Measurements from ENCODE around the gene USB1.
"Not testable (repeated sequence)": the region's sequence is repeated elsewhere in the genome, so short reads cannot be mapped to it uniquely, and the experiment has no call there.

USB1 gene

GRCh38 chr16:57998992-57999365 is 2.2 kb upstream of the USB1 start:
- Histone ChIP-seq H3K36me3 (ENCODE audit: control insufficient read depth, insufficient read depth, low read length) (no peaks in the 10 kb centered on the region), H3K9me3 (ENCODE audit: control insufficient read depth, low read length) (no peaks in the 10 kb centered on the region), H3K4me1 (ENCODE audit: control insufficient read depth, insufficient read depth, low read length) (peaks cover 25% of the 10 kb centered on the region), H3K9ac (ENCODE audit: low read length) (no peak overlapping the region), H3K4me3 (ENCODE audit: low read length) (no peak overlapping the region), H3K27me3 (ENCODE audit: control insufficient read depth, insufficient read depth, low read length) (no peaks in the 10 kb centered on the region)

- Histone ChIP-seq H3K36me3 (ENCODE audit: control insufficient read depth, insufficient read depth, low read length) (no peaks in the 10 kb centered on the region), H3K9me3 (ENCODE audit: control insufficient read depth, low read length) (no peaks in the 10 kb centered on the region), H3K9ac (ENCODE audit: low read length) (peak overlapping the region; percentile 75), H3K4me1 (ENCODE audit: control insufficient read depth, insufficient read depth, low read length) (peaks cover 25% of the 10 kb centered on the region), H3K4me3 (ENCODE audit: low read length) (no peak overlapping the region), H3K27me3 (ENCODE audit: control insufficient read depth, insufficient read depth, low read length) (no peaks in the 10 kb centered on the region)
These were observed 1.7 kb upstream of the USB1 start for GRCh38 chr16:57999366-57999970.

- peaks cover 25% of the 10 kb centered on the region for H3K4me1 ChIP-seq (ENCODE audit: control insufficient read depth, insufficient read depth, low read length)
- no peaks in the 10 kb centered on the region for H3K27me3 ChIP-seq (ENCODE audit: control insufficient read depth, insufficient read depth, low read length)
- no peaks in the 10 kb centered on the region for H3K36me3 ChIP-seq (ENCODE audit: control insufficient read depth, insufficient read depth, low read length)
- no peaks in the 10 kb centered on the region for H3K9me3 ChIP-seq (ENCODE audit: control insufficient read depth, low read length)
- peak within 1 kb of the TSS; percentile 94 for H3K4me3 ChIP-seq (ENCODE audit: low read length)
- H3K9ac ChIP-seq (ENCODE audit: low read length) = peak within 1 kb of the TSS; percentile 84
These were observed 1.1 kb upstream of the USB1 start, which contains the start of gene ZNF319 for GRCh38 chr16:57999971-58000705. Gene ZNF319 (minus strand): TSS chr16:58000672. CDS start chr16:57998265, 2,407 bp downstream.

DNA sequence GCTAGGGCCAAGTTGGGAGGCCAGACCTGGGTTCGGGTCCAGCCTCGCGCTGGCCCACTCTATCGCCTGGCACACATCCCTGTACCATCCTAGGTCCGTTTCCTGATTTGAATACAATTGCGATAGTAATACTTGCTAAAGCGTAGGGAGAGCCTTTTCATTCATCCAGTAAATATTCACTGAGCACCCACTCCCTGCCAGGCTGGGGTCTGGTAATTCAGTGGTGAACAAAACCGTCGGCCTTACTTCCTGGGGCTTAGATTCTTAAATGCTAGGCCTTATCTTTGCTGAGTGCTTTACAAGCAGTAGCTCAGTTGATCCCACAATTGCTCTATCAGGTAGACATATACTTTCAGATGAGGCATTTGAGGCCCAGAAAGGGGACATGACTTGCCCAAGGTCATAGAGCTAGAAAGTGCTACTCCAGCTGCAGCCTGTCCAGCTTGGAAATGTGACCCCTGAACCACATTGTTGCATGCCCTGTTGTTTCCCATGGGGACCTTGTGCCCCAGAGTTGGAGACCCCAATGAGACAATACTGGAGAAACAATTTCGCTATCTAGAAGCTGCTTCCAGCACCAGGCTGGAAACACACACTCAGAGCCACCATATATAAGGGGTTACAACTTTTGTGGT is 691 bp downstream of the USB1 start:
- no peak overlapping the region for H3K4me3 ChIP-seq (ENCODE audit: low read length)

DNA sequence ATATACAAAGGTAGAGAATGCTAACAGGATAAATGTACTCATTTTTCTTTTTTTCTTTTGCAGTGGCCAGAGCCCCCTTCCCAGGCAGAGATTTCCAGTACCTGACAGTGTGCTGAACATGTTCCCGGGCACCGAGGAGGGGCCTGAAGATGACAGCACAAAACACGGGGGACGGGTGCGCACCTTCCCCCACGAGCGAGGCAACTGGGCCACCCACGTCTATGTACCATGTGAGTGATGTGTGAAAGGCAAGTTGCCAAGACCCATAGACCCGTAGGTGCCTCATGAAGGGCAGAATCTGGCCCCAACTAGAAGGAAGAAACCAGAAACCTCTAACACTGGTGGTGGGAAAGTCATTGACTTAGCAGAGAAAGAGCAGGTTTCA is 1.2 kb downstream of the USB1 start:
- H3K9ac ChIP-seq (ENCODE audit: low read length) = no peak overlapping the region
- H3K9me3 ChIP-seq (ENCODE audit: control insufficient read depth, low read length) = no peaks in the 10 kb centered on the region
- H3K4me1 ChIP-seq (ENCODE audit: control insufficient read depth, insufficient read depth, low read length) = peaks cover 25% of the 10 kb centered on the region
- no peaks in the 10 kb centered on the region for H3K27me3 ChIP-seq (ENCODE audit: control insufficient read depth, insufficient read depth, low read length)
- H3K4me3 ChIP-seq (ENCODE audit: low read length) = no peak overlapping the region
- no peaks in the 10 kb centered on the region for H3K36me3 ChIP-seq (ENCODE audit: control insufficient read depth, insufficient read depth, low read length)

More for the DNA sequence above, 691 bp downstream of the USB1 start:
- Histone ChIP-seq H3K36me3 (ENCODE audit: control insufficient read depth, insufficient read depth, low read length) (no peaks in the 10 kb centered on the region), H3K9me3 (ENCODE audit: control insufficient read depth, low read length) (no peaks in the 10 kb centered on the region), H3K9ac (ENCODE audit: low read length) (peak overlapping the region; percentile 84), H3K27me3 (ENCODE audit: control insufficient read depth, insufficient read depth, low read length) (no peaks in the 10 kb centered on the region), H3K4me1 (ENCODE audit: control insufficient read depth, insufficient read depth, low read length) (peaks cover 25% of the 10 kb centered on the region)

- Histone ChIP-seq H3K4me3 (ENCODE audit: low read length) (no peak overlapping the region), H3K36me3 (ENCODE audit: control insufficient read depth, insufficient read depth, low read length) (no peaks in the 10 kb centered on the region), H3K27me3 (ENCODE audit: control insufficient read depth, insufficient read depth, low read length) (no peaks in the 10 kb centered on the region), H3K9ac (ENCODE audit: low read length) (no peak overlapping the region), H3K4me1 (ENCODE audit: control insufficient read depth, insufficient read depth, low read length) (peaks cover 24% of the 10 kb centered on the region), H3K9me3 (ENCODE audit: control insufficient read depth, low read length) (no peaks in the 10 kb centered on the region)
These were observed 1.7 kb downstream of the USB1 start for GRCh38 chr16:58002936-58003335.

DNA sequence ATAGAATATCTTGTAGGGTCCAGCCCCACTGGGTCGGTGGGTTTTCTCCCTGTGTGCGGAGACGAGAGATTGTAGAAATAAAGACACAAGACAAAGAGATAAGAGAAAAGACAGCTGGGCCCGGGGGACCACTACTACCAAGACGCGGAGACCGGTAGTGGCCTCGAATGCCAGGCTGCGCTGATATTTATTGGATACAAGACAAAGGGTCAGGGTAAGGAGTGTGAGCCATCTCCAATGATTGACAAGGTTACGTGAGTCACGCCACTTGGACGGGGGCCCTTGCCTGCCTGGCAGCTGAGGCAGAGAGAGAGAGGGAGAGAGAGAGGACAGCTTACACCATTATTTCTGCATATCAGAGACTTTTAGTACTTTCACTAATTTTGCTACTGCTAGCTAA is 3.5 kb downstream of the USB1 start:
- not testable (repeated sequence) for H3K27me3 ChIP-seq (ENCODE audit: control insufficient read depth, insufficient read depth, low read length); H3K4me1 ChIP-seq (ENCODE audit: control insufficient read depth, insufficient read depth, low read length); H3K36me3 ChIP-seq (ENCODE audit: control insufficient read depth, insufficient read depth, low read length); H3K9ac ChIP-seq (ENCODE audit: low read length); H3K9me3 ChIP-seq (ENCODE audit: control insufficient read depth, low read length); H3K4me3 ChIP-seq (ENCODE audit: low read length)

- peaks cover 7% of the 10 kb centered on the region for H3K36me3 ChIP-seq (ENCODE audit: control insufficient read depth, insufficient read depth, low read length)
- H3K9me3 ChIP-seq (ENCODE audit: control insufficient read depth, low read length) = no peaks in the 10 kb centered on the region
- no peak overlapping the region for H3K4me3 ChIP-seq (ENCODE audit: low read length)
- H3K4me1 ChIP-seq (ENCODE audit: control insufficient read depth, insufficient read depth, low read length) = peaks cover 5% of the 10 kb centered on the region
- no peaks in the 10 kb centered on the region for H3K27me3 ChIP-seq (ENCODE audit: control insufficient read depth, insufficient read depth, low read length)
- H3K9ac ChIP-seq (ENCODE audit: low read length) = no peak overlapping the region
These were observed 8.7 kb downstream of the USB1 start for GRCh38 chr16:58009856-58010416.

- Histone ChIP-seq H3K9me3 (ENCODE audit: control insufficient read depth, low read length) (no peaks in the 10 kb centered on the region), H3K4me1 (ENCODE audit: control insufficient read depth, insufficient read depth, low read length) (peaks cover 5% of the 10 kb centered on the region), H3K9ac (ENCODE audit: low read length) (no peak overlapping the region), H3K27me3 (ENCODE audit: control insufficient read depth, insufficient read depth, low read length) (no peaks in the 10 kb centered on the region), H3K4me3 (ENCODE audit: low read length) (no peak overlapping the region), H3K36me3 (ENCODE audit: control insufficient read depth, insufficient read depth, low read length) (peaks cover 7% of the 10 kb centered on the region)
These were observed 9.7 kb downstream of the USB1 start for GRCh38 chr16:58010886-58011285.

GRCh38 chr16:58011652-58012051 is 10.4 kb downstream of the USB1 start:
- Histone ChIP-seq H3K9me3 (ENCODE audit: control insufficient read depth, low read length) (no peaks in the 10 kb centered on the region), H3K27me3 (ENCODE audit: control insufficient read depth, insufficient read depth, low read length) (no peaks in the 10 kb centered on the region), H3K9ac (ENCODE audit: low read length) (no peak overlapping the region), H3K36me3 (ENCODE audit: control insufficient read depth, insufficient read depth, low read length) (peaks cover 7% of the 10 kb centered on the region), H3K4me3 (ENCODE audit: low read length) (no peak overlapping the region), H3K4me1 (ENCODE audit: control insufficient read depth, insufficient read depth, low read length) (peaks cover 5% of the 10 kb centered on the region)

DNA sequence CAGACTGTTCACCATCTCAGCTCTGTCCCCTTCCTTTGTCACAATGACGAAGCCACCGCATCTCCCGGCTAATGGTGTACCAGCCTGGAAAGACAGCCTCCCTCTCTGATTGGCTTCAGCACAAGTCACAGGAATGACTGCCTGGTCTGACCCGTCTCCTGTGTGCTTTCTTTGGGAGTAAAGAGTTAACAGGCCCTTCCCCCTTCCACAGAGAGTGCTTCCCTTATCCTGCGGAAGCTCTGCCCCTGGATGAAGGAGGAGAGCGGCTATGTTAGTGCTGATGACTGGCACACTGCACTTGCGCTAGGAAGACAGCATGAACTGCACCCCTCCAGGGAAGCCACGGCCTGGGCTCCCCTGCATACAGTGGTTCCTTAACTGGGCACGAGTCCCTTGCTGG is 11.3 kb downstream of the USB1 start:
- H3K9ac ChIP-seq (ENCODE audit: low read length) = no peak overlapping the region
- H3K9me3 ChIP-seq (ENCODE audit: control insufficient read depth, low read length) = no peaks in the 10 kb centered on the region
- H3K27me3 ChIP-seq (ENCODE audit: control insufficient read depth, insufficient read depth, low read length) = no peaks in the 10 kb centered on the region
- H3K4me1 ChIP-seq (ENCODE audit: control insufficient read depth, insufficient read depth, low read length) = peaks cover 5% of the 10 kb centered on the region
- H3K36me3 ChIP-seq (ENCODE audit: control insufficient read depth, insufficient read depth, low read length) = peaks cover 7% of the 10 kb centered on the region
- no peak overlapping the region for H3K4me3 ChIP-seq (ENCODE audit: low read length)

Data from mucosa of stomach (tissue), 1 donor.